DND-41 (cell line): Measurements from ENCODE around the gene SPDEF.

Experiments
- CTCF ChIP-seq: IDR thresholded peaks from 2 replicates; pipeline ENCODE4 v1.5.1; 2012; ENCODE audit warnings: borderline replicate concordance, low read length, moderate library complexity, mild to moderate bottlenecking; ENCODE audit not compliant: poor library complexity, severe bottlenecking; ENCODE audit errors: extremely low read depth
- EZH2 ChIP-seq: IDR thresholded peaks from 3 replicates; pipeline ENCODE4 v1.6.1; 2012; ENCODE audit warnings: borderline replicate concordance, low read depth, mild to moderate bottlenecking, moderate library complexity, low read length, inconsistent platforms; ENCODE audit not compliant: severe bottlenecking

DNA sequence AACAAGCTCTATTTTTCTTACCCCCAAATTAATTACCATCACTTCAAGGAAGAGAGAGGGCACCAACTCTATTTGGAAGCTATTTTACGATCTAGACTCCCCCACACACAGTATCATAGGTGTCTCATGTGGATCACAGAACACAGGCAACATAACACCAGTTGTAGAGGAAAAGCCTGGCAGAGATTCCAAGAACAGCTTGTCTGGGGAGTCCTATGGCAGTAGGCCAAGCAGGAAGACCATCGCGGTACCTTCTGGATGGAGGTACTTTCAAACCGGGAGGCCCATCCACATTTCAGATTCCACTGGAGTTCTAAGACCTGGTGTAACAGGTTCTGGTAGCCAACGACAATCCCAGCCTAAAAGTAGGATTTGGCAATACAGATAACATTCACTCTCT lies 37.6 kb upstream of the SPDEF start:
- TF ChIP-seq CTCF (no peak), EZH2 (no peak)
